ENCODE data around the gene S100A11. TPM values are rescaled to one million over a fixed set of nuclear protein-coding genes. Genes with fewer than 3 reads are reported as not detected.

The S100A11 gene
- total RNA-seq, 1 experiment from 2014 or later = 126 TPM

DNA sequence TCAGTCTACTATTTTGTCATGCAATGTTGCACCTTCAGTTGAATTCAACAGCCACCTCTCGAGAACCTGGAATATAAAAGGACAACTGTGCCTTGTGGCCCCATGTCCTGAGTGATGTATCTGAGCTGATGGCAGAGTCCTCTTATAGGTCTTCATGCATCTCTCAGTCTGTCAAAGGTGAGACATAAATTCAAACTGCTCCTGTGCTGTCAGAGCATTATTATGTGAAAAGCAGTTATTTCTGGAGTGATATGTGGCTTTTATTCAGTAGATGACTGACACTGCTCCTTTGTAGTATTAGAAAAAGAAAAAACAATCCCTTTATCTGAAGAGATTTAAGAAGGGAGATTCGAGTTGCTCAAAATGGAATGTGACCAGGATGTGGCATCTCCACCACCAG lies 51.5 kb downstream of the S100A11 start (continued):
- TF ChIP-seq, protein P1, sequence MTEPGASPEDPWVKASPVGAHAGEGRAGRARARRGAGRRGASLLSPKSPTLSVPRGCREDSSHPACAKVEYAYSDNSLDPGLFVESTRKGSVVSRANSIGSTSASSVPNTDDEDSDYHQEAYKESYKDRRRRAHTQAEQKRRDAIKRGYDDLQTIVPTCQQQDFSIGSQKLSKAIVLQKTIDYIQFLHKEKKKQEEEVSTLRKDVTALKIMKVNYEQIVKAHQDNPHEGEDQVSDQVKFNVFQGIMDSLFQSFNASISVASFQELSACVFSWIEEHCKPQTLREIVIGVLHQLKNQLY (CRISPR knock-in tag; IDR thresholded peaks at IDR 0.05) = no peak
- no peak for TF ChIP-seq EMX1 (CRISPR knock-in tag; IDR thresholded peaks at IDR 0.05)
- TF ChIP-seq, protein P2, sequence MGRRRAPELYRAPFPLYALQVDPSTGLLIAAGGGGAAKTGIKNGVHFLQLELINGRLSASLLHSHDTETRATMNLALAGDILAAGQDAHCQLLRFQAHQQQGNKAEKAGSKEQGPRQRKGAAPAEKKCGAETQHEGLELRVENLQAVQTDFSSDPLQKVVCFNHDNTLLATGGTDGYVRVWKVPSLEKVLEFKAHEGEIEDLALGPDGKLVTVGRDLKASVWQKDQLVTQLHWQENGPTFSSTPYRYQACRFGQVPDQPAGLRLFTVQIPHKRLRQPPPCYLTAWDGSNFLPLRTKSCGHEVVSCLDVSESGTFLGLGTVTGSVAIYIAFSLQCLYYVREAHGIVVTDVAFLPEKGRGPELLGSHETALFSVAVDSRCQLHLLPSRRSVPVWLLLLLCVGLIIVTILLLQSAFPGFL (CRISPR knock-in tag; IDR thresholded peaks at IDR 0.05; ENCODE audit: borderline replicate concordance) = no peak
- TF ChIP-seq TEAD1 (CRISPR knock-in tag; IDR thresholded peaks at IDR 0.05) = no peak

DNA sequence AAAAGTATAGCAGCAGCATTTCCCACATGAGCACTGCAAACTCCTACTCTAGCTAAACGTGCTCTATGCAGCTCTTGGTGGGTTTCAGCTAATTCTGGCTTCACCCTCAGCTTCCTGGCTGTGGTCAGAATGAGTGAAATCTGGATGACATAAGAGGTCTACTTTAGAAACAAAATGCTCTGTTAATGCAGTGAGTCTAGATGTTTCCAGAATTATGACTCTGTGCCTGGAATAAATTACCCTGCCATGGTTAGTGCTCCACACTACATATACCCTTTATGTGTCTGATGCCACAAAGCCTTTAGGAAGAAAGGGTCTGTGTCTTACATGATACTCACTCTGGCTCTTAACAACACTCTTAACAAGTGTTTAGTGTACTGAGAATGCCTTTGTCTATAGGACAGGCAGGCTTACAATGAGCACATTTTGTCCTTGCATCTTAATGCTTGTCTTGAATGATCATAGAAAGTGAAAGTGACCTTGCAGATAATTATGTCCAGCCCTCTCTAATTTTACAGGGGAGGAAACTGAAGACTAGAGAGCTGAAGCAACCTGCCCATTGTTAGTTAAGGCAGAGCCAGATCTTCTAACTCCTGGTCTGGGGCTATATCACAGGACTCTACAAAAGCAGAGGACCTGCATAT lies 52.4 kb downstream of the S100A11 start:
- CTCF ChIA-PET = interaction anchor here (1.4 to 2.6 kb wide), 2 partner anchors 16 to 17 kb away, joined by 6 to 14 read pairs; no protein-coding TSS in a partner anchor

More for the DNA sequence above, 52.4 kb downstream of the S100A11 start:
- Mint-ChIP-seq H3K9me3 (no peaks in the 10 kb centered on the region), H3K27me3 (ENCODE audit: low read depth) (no peaks in the 10 kb centered on the region), H3K4me1 (peaks cover 31% of the 10 kb centered on the region), H3K4me3 (no peak overlapping the region), H3K27ac (no peak overlapping the region), H3K36me3 (peaks cover 41% of the 10 kb centered on the region)
- TF ChIP-seq ZNF423 (CRISPR knock-in tag; IDR thresholded peaks at IDR 0.05) (no peak), OVOL2 (CRISPR knock-in tag; IDR thresholded peaks at IDR 0.05; ENCODE audit: borderline replicate concordance) (no peak), KAT7 (CRISPR knock-in tag; IDR thresholded peaks at IDR 0.05; ENCODE audit: borderline replicate concordance) (no peak), CREM (CRISPR knock-in tag; IDR thresholded peaks at IDR 0.05) (no peak), PRRX2 (CRISPR knock-in tag; IDR thresholded peaks at IDR 0.05) (no peak), ZNF671 (CRISPR knock-in tag; IDR thresholded peaks at IDR 0.05) (no peak), MXD4 (CRISPR knock-in tag; IDR thresholded peaks at IDR 0.05; ENCODE audit: borderline replicate concordance) (no peak), CBFB (CRISPR knock-in tag; IDR thresholded peaks at IDR 0.05; ENCODE audit: low read depth) (no peak), SOX15 (CRISPR knock-in tag; IDR thresholded peaks at IDR 0.05) (no peak), TEAD4 (CRISPR knock-in tag; IDR thresholded peaks at IDR 0.05) (no peak), ZNF138 (CRISPR knock-in tag; conservative IDR thresholded peaks at IDR 0.05) (no peak), GRHL2 (CRISPR knock-in tag; IDR thresholded peaks at IDR 0.05; ENCODE audit: insufficient replicate concordance, severe bottlenecking) (no peak), SMAD4 (CRISPR knock-in tag; IDR thresholded peaks at IDR 0.05) (no peak)
- TF ChIP-seq, protein P3, sequence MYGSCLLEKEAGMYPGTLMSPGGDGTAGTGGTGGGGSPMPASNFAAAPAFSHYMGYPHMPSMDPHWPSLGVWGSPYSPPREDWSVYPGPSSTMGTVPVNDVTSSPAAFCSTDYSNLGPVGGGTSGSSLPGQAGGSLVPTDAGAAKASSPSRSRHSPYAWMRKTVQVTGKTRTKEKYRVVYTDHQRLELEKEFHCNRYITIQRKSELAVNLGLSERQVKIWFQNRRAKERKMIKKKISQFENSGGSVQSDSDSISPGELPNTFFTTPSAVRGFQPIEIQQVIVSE (CRISPR knock-in tag; IDR thresholded peaks at IDR 0.05; ENCODE audit: borderline replicate concordance) = no peak
- TF ChIP-seq, protein P1 (CRISPR knock-in tag; IDR thresholded peaks at IDR 0.05) = no peak
- TF ChIP-seq, protein P4, sequence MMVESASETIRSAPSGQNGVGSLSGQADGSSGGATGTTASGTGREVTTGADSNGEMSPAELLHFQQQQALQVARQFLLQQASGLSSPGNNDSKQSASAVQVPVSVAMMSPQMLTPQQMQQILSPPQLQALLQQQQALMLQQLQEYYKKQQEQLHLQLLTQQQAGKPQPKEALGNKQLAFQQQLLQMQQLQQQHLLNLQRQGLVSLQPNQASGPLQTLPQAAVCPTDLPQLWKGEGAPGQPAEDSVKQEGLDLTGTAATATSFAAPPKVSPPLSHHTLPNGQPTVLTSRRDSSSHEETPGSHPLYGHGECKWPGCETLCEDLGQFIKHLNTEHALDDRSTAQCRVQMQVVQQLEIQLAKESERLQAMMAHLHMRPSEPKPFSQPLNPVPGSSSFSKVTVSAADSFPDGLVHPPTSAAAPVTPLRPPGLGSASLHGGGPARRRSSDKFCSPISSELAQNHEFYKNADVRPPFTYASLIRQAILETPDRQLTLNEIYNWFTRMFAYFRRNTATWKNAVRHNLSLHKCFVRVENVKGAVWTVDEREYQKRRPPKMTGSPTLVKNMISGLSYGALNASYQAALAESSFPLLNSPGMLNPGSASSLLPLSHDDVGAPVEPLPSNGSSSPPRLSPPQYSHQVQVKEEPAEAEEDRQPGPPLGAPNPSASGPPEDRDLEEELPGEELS (CRISPR knock-in tag; IDR thresholded peaks at IDR 0.05) = no peak
- TF ChIP-seq, protein P5, sequence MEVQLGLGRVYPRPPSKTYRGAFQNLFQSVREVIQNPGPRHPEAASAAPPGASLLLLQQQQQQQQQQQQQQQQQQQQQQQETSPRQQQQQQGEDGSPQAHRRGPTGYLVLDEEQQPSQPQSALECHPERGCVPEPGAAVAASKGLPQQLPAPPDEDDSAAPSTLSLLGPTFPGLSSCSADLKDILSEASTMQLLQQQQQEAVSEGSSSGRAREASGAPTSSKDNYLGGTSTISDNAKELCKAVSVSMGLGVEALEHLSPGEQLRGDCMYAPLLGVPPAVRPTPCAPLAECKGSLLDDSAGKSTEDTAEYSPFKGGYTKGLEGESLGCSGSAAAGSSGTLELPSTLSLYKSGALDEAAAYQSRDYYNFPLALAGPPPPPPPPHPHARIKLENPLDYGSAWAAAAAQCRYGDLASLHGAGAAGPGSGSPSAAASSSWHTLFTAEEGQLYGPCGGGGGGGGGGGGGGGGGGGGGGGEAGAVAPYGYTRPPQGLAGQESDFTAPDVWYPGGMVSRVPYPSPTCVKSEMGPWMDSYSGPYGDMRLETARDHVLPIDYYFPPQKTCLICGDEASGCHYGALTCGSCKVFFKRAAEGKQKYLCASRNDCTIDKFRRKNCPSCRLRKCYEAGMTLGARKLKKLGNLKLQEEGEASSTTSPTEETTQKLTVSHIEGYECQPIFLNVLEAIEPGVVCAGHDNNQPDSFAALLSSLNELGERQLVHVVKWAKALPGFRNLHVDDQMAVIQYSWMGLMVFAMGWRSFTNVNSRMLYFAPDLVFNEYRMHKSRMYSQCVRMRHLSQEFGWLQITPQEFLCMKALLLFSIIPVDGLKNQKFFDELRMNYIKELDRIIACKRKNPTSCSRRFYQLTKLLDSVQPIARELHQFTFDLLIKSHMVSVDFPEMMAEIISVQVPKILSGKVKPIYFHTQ (CRISPR knock-in tag; IDR thresholded peaks at IDR 0.05) = no peak
- DNase-seq (ENCODE audit: low spot score) (no peak), ATAC-seq (no peak)
- POLR2A ChIA-PET = no interaction called here

Other genes starting within 250 kb of the S100A11 start
- gene TDRKH, start 246.5 kb downstream of the S100A11 start, total RNA-seq (2021) = 21.8 to 25.3 TPM (median 24.0 TPM) in 3 replicates
- not detected in 3 replicates for gene LINGO4, start 231.6 kb downstream of the S100A11 start, total RNA-seq (2021)
- 0.30 to 0.53 TPM (median 0.44 TPM) in 3 replicates for gene RORC, start 205.2 kb downstream of the S100A11 start, total RNA-seq (2021)
- 0.85 to 2.0 TPM (median 0.94 TPM) in 3 replicates for gene C2CD4D, start 197.2 kb downstream of the S100A11 start, total RNA-seq (2021)
- not detected in 3 replicates for gene THEM5, start 183.3 kb downstream of the S100A11 start, total RNA-seq (2021)
- gene THEM4, start 127.5 kb downstream of the S100A11 start, total RNA-seq (2021) = 8.0 to 10.9 TPM (median 8.8 TPM) in 3 replicates
- gene S100A10, start 43.1 kb downstream of the S100A11 start, total RNA-seq (2021) = 150 to 161 TPM (median 159 TPM) in 3 replicates
- not detected in 3 replicates for gene TCHHL1, start 52.1 kb upstream of the S100A11 start, total RNA-seq (2021)
- 0.02 to 0.05 TPM (median 0.04 TPM) in 3 replicates for gene TCHH, start 78.4 kb upstream of the S100A11 start, total RNA-seq (2021)
- gene RPTN, start 122.2 kb upstream of the S100A11 start, total RNA-seq (2021) = not detected in 3 replicates
- gene HRNR, start 187.2 kb upstream of the S100A11 start, total RNA-seq (2021) = not detected in 3 replicates